Measurements from ENCODE around the gene KNDC1. TPM values are rescaled to one million over a fixed set of nuclear protein-coding genes. Genes with fewer than 3 reads are reported as not detected.
A peak's percentile ranks its signal among the peaks of the same experiment; 100 is the strongest.

Gene KNDC1
- total RNA-seq, 2 donors from 2014 or later = 1.5 to 10.8 TPM

- WGBS = 79% methylated on average over 21 of the region's 23 CpGs
- Histone ChIP-seq H3K9me3 (no peaks in the 10 kb centered on the region), H3K27me3 (replicated peaks; ENCODE audit: insufficient read depth) (peaks cover 17% of the 10 kb centered on the region), H3K4me3 (no peak overlapping the region), H3K27ac (no peak overlapping the region), H3K4me1 (replicated peaks) (no peaks in the 10 kb centered on the region), H3K36me3 (no peaks in the 10 kb centered on the region)
- intact Hi-C loops (cut with DNase I) = no loop called here
- DNase-seq (ENCODE audit: low spot score) = no peak
- TF ChIP-seq POLR2AphosphoS5 (IDR thresholded peaks at IDR 0.05) (no peak), POLR2A (IDR thresholded peaks at IDR 0.05) (no peak)
- TF ChIP-seq, protein P1, sequence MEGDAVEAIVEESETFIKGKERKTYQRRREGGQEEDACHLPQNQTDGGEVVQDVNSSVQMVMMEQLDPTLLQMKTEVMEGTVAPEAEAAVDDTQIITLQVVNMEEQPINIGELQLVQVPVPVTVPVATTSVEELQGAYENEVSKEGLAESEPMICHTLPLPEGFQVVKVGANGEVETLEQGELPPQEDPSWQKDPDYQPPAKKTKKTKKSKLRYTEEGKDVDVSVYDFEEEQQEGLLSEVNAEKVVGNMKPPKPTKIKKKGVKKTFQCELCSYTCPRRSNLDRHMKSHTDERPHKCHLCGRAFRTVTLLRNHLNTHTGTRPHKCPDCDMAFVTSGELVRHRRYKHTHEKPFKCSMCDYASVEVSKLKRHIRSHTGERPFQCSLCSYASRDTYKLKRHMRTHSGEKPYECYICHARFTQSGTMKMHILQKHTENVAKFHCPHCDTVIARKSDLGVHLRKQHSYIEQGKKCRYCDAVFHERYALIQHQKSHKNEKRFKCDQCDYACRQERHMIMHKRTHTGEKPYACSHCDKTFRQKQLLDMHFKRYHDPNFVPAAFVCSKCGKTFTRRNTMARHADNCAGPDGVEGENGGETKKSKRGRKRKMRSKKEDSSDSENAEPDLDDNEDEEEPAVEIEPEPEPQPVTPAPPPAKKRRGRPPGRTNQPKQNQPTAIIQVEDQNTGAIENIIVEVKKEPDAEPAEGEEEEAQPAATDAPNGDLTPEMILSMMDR (IDR thresholded peaks at IDR 0.05) = no peak
Observed at GRCh38 chr10:133225707-133226191, 65.7 kb downstream of the KNDC1 start.

DNA sequence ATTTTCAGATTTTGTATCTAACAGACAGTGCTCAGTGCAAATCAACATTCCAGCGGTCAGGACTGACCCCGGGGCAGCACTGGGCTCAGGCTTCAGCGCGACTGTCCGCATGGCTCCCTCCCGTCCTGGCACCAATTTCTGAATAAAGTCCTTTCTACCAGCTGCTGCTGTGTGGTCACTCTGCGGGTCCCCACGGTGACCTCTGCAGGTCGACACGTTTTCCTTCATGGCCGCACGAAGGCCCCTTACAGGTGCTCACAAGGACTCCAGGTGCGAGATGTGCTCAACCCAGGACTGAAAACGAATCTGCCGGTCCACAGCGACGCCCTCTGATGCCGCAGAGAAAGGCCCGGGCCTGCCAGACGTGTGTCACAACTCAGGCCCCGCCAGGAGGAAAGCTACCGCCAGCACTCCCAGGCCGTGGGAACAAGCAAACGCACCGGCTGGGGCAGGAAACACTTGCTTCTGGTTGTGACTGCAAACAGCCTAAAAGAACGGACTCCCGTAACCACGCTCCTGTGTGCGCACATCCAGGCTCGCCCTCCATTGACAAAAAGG lies 66.3 kb downstream of the KNDC1 start:
- Histone ChIP-seq H3K27ac (no peak overlapping the region), H3K36me3 (no peaks in the 10 kb centered on the region), H3K4me3 (no peak overlapping the region), H3K27me3 (replicated peaks; ENCODE audit: insufficient read depth) (peaks cover 16% of the 10 kb centered on the region), H3K4me1 (replicated peaks) (no peaks in the 10 kb centered on the region), H3K9me3 (no peaks in the 10 kb centered on the region)
- WGBS = 48% methylated on average over 30 of the region's 30 CpGs
- TF ChIP-seq, protein P1 (IDR thresholded peaks at IDR 0.05) = no peak
- no peak for TF ChIP-seq POLR2A (IDR thresholded peaks at IDR 0.05)
- no peak for TF ChIP-seq POLR2AphosphoS5 (IDR thresholded peaks at IDR 0.05)
- intact Hi-C loops (cut with DNase I) = no loop called here
- DNase-seq (ENCODE audit: low spot score) = no peak

- no peak for DNase-seq (ENCODE audit: low spot score)
- no peak overlapping the region for H3K27ac ChIP-seq
- H3K9me3 ChIP-seq = no peaks in the 10 kb centered on the region
- no peaks in the 10 kb centered on the region for H3K4me1 ChIP-seq (replicated peaks)
- TF ChIP-seq POLR2A (IDR thresholded peaks at IDR 0.05) (no peak), POLR2AphosphoS5 (IDR thresholded peaks at IDR 0.05) (no peak)
- TF ChIP-seq, protein P1 (IDR thresholded peaks at IDR 0.05) = no peak
- 74% methylated on average over 21 of the region's 21 CpGs for WGBS
- peaks cover 23% of the 10 kb centered on the region for H3K27me3 ChIP-seq (replicated peaks; ENCODE audit: insufficient read depth)
- intact Hi-C loops (cut with DNase I) = no loop called here
- H3K36me3 ChIP-seq = no peaks in the 10 kb centered on the region
- H3K4me3 ChIP-seq = no peak overlapping the region
Observed at GRCh38 chr10:133227256-133227655, 67.2 kb downstream of the KNDC1 start.

GRCh38 chr10:133229265-133230043 lies 69.4 kb downstream of the KNDC1 start:
- no peaks in the 10 kb centered on the region for H3K9me3 ChIP-seq
- TF ChIP-seq, protein P1 (IDR thresholded peaks at IDR 0.05) = no peak
- no peak for TF ChIP-seq POLR2AphosphoS5 (IDR thresholded peaks at IDR 0.05)
- no peak for TF ChIP-seq POLR2A (IDR thresholded peaks at IDR 0.05)
- no peak overlapping the region for H3K27ac ChIP-seq
- H3K27me3 ChIP-seq (replicated peaks; ENCODE audit: insufficient read depth) = peaks cover 27% of the 10 kb centered on the region
- H3K4me1 ChIP-seq (replicated peaks) = no peaks in the 10 kb centered on the region
- intact Hi-C loops (cut with DNase I) = no loop called here
- H3K4me3 ChIP-seq = no peak overlapping the region
- DNase-seq (ENCODE audit: low spot score) = no peak
- no peaks in the 10 kb centered on the region for H3K36me3 ChIP-seq
- WGBS = 7% methylated on average over 40 of the region's 58 CpGs

- WGBS = under 1% methylated on average over 34 of the region's 49 CpGs
- Histone ChIP-seq H3K36me3 (no peaks in the 10 kb centered on the region), H3K27ac (no peak within 1 kb of the TSS), H3K4me3 (peak within 1 kb of the TSS in 1 of 2 donors; percentile 15), H3K4me1 (replicated peaks) (no peaks in the 10 kb centered on the region), H3K9me3 (no peaks in the 10 kb centered on the region), H3K27me3 (replicated peaks; ENCODE audit: insufficient read depth) (peaks cover 27% of the 10 kb centered on the region)
- intact Hi-C loops (cut with DNase I) = no loop called here
- DNase-seq (ENCODE audit: low spot score) = no peak
- TF ChIP-seq, protein P1 (IDR thresholded peaks at IDR 0.05) = no peak
- TF ChIP-seq POLR2A (IDR thresholded peaks at IDR 0.05) (no peak), POLR2AphosphoS5 (IDR thresholded peaks at IDR 0.05) (no peak)
Observed at GRCh38 chr10:133230044-133230361, 70.0 kb downstream of the KNDC1 start, which contains the start of gene UTF1. TSS of gene UTF1 (plus strand) at chr10:133230217. CDS start at chr10:133230289, 72 bp downstream.
